GM21717 (cell line): ENCODE data around the gene LUC7L2.
"Not testable (repeated sequence)": the region's sequence is repeated elsewhere in the genome, so short reads cannot be mapped to it uniquely, and the experiment has no call there.

Experiments
- ATAC-seq: cut with Tn5 transposase; IDR thresholded peaks from one replicate; pipeline ENCODE4 v1.9.1; 2021; ENCODE audit warnings: mild to moderate bottlenecking, moderate library complexity; ENCODE audit not compliant: unreplicated experiment

The LUC7L2 gene

DNA sequence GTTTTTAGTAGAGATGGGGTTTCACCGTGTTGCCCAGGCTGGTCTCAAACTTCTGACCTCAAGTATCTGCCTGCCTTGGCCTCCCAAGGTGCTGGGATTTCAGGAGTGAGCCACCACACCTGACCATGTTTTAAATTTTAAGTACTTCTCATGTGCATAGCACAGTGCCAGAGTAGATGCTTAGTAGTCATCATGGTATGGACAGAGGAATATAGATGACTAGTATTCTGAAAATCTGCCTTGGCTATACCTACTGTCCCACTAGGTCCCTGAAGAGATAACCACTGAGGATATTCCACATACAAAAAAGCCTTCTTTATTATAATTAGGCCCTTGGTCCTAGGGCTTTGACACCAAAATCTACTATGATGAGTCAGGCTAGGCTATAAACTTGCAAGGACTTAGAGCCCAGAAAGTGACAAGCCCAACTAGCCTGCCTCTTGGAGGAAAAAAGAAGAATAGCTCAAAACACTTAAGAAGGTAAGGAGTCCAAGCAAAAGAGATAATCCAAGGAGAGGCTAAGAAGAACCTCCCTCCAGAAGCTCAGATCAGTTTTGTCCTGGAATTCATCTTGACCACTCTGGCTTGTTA, 34.0 kb downstream of the LUC7L2 start:
- no peak for ATAC-seq

DNA sequence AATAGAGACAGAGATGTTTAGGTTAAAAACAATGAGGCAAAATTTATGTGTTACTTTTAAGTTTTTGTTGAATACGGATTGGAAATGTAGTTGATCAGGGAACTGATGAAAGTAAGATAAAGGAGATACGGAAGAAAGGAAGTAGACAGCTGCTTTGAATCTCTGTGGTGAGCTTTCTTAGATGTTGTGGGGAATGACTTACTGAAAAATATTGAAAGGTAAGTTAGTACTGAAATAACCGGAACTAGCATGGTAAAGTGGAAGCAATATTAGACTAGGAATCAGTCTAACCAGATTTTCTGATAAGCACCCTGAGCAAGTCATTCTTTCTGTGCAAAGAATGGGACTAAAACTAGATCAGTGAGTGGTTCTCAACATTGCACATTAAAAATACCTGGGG, 34.8 kb downstream of the LUC7L2 start:
- ATAC-seq: no peak

DNA sequence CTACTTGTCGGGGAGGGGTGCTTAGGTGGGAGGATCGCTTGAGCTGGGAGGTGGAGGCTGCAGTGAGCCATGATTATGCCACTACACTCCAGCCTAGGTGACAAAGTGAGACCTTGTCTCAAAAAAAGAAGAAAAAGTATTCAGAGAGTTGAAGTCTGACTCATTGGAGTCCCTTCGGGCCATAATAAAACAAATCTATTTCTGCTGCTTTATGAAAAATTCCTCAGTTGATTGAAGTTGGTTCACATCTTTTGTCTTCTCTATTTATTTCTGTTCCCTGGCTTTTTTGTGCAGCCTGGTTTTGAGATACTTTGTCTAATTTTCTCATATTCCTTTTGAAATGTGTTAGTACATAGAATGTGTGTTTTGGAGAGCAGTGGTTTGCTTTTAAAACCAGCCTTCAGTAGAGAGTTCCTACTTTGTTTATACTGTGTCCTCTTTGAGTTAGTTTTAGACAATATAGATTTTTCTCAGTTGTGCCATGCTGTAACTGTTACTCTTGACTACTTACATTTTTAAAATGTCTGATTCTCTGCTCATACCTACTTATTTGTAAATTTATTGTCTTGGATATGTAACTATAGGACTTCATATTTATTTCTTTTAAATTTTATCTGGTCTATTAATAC, 36.7 kb downstream of the LUC7L2 start:
- no peak for ATAC-seq

DNA sequence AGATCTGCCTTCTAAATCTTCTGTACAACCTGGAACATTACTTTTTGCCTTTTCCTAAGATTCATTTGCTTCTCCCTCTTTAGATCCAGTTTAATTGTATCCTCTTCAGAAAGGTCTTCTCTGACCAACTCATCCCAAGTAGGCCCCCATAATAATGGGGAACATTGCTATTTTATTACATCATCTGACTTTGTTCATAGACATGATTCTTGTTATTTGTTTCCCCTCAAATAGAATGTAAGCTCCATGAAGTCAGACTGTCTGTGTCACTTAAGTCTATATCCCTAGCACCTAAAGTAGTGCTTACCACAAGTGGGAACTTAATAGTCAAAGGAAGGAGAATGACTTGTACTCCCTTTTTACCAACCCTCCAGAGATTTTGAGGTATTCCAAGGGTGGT, 37.5 kb downstream of the LUC7L2 start:
- ATAC-seq: no peak

DNA sequence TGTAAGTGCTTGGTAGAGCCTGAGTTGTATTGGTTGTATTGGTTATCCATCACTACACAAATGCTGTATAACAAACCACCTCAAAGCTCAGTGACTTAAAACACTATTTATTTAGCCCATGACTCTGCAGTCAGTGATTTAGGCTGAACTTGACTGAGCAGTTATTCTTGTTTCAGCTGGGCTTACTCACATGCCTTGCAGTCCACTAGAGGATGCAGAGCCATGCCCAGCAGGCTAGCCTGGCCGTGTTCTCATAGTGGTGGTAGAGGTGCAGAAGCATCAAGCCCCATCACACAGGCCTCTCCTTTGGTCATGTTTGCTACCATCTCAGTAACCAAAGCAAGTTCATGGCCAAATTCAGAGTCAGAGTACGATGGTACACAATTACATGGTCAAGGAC, 43.9 kb downstream of the LUC7L2 start:
- no peak for ATAC-seq

DNA sequence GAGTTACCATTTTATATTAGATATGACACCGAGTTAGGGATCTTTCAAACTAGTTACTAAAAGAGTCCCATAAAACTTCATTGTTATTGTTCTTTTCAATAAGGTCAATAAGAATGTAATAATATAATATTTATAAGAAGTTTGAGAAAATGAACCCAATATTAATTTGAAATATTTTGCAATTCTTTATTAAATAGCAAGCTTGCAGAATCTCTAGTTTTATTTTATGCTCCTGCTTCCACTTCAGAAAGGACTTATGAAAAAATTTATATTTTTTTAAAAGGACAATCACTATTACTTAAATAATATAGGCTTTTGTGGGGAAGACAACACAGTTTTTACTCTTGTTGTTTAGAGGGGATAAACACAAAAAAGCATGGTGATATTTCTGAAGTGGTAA, 47.9 kb downstream of the LUC7L2 start:
- ATAC-seq: no peak

DNA sequence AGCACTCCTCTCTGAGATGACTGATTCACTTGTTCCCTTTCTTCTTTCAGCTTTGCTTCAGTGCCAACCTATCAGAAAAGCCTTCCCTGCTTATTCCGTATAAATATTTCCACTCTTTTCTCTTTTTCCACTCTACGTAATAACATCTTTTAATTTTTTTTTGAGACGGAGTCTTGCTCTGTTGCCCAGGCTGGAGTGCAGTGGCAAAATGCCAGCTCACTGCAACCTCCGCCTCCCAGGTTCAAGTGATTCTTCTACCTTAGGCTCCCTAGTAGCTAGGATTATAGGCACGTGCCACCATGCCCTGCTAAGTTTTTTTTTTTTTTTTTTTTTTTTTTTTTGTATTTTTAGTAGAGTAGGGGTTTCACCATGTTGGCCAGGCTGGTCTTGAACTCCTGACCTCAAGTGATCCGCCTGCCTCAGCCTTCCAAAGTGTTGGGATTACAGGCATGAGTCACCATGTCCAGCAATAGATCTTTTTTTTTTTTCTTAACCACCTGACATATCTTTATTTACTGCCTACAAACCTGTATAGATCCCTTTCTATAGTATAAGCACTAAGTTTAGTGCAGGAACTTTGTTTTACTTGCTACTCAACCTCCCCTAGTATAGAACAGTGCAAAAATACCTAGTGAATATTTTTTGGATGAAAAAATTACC, 55.2 kb downstream of the LUC7L2 start:
- ATAC-seq: not testable (repeated sequence)

DNA sequence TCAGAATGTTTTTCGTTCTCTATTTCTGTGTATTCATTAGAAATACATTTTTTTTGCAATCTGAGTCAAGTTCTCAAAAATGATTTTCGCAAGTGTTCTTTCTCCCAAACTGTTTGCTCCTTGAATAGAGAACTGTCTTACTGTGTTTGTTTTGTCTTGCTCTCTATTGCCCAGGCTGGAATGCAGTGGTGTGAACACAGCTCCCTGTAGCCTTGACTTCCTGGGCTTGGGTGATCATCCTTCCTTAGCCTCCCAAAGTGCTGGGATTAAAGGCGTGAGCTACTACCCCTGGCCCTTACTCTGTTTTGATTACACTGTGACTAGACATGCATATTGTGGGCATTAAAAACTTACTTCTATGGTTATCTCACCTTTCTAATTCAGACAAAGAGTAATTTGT, 56.7 kb downstream of the LUC7L2 start:
- ATAC-seq: no peak

DNA sequence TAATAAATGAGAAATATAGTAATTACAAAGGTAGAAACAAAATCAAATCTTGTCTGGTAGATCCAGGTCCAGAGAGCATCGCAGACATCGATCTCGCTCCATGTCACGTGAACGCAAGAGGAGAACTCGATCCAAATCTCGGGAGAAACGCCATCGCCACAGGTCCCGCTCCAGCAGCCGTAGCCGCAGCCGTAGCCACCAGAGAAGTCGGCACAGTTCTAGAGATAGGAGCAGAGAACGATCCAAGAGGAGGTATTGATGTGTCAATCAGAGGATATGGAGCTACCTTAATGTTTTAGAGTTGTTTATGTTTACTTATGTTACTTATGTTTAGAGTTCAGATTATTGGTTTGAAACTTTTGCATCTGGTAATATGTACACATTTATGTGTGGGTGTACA, 57.8 kb downstream of the LUC7L2 start:
- ATAC-seq: no peak

DNA sequence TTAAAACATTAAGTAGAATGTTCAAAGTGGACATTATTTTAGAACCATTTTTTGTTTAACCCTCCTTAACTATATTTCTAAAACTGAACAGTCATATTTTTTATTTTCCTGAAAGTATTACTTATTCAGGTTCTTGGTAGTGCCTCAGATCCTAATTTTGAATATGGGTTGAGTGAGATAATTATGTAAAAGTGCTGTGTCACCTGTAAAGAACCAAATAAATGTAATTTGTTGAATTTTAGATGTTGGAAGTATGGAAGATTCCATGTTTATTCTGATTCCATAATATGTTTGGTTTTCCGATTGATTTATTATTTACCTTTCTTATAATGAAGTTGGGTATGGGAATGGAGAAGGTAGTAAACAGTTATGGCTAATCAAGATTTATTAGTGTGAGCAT, 61.4 kb downstream of the LUC7L2 start:
- ATAC-seq: no peak

DNA sequence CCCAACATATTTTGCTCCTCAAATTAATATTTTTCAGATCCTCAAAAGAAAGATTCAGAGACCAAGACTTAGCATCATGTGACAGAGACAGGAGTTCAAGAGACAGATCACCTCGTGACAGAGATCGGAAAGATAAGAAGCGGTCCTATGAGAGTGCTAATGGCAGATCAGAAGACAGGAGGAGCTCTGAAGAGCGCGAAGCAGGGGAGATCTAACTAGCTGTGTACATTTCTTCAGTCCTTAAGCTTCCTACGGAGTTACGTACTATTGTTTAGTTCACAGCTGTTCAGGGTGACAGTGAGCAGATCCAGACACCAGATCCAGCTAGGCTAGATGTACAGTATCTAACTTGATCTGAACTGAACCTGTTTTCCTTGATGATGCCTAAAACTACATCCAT, 62.4 kb downstream of the LUC7L2 start:
- ATAC-seq: no peak

DNA sequence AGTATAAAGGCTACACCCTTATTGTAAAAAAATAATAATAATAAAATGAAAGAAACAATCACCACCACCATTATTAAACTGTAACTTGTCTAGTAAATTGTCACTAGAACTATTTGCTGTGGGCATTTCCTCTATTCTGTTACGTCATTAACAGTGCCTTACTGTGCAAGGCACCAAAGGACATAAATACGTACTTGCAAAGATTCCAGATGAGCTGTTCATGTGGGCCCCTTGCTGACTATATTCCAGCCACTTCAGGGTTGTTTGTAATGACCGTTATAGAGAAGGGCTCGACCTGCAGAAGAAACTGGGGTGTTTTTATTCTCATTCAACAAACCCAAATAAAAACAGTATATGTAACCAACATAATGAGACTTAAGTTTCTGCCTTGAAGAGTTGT, 63.4 kb downstream of the LUC7L2 start:
- ATAC-seq: no peak

DNA sequence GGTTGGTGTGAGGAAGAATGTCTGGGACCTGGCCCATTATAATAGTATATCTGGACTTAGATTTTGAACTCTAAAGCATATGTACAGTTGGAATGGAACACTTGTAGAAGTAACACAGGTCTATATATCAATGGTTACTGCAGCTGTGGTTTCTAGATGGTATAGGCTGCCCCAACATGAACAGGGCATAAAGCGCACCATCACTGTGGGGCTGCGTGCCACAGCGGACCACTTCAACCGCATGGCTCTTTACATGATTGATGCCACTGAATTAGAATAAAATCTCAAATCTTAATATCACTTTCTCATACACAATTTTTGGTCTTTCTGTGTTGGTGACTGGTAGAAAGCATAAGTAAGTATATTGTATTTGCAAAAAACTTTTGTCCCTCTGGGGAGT, 64.3 kb downstream of the LUC7L2 start:
- no peak for ATAC-seq

DNA sequence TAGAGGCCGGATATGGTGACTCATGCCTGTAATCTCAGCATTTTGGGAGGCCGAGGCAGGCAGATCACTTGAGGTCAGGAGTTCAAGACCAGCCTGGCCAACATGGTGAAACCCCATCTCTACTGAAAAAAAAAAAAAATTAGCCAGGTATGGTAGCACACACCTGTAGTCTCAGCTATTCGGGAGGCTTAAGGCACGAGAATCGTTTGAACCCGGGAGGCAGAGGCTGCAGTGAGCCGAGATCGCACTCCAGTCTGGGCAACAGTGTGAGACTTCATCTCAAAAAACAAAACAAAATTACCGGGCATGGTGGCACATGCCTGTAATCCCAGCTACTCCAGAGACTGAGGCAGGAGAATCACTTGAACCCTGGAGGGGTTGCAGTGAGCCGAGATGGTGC, 66.0 kb downstream of the LUC7L2 start:
- ATAC-seq: not testable (repeated sequence)

DNA sequence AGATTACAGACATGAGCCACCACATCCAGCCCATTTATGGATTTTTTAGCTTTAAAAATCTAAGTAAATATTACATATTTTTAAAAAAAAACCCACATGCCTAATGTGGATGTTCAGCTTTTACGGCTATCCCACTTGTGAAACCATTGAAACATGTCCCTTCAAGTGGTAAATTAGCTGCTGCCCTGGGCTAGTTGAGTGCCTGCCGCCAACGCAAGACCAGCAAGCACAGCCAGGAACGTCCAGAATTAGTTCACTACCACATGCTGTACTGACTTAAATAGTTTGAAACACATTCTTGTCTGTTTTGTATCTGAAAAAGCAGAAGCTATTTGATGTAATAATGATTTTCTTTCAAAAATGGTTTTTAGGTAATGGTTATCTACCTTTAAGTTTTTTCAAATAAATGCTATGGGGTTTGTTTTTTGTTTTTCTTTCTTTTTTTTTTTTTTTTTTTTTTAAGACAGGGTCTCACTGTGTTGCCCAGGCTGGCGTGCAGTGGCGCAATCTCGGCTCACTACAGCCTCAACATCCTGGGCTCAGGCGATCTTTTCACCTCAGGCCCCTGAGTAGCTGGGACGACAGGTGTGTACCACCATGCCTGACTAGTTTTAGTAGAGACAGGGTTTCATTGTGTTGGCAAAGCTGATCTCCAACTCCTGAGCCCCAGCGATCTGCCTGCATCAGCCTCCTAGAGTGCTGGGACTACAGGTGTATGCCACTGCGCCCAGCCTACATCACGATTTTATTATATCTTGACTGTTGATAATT, 66.7 kb downstream of the LUC7L2 start:
- no peak for ATAC-seq

DNA sequence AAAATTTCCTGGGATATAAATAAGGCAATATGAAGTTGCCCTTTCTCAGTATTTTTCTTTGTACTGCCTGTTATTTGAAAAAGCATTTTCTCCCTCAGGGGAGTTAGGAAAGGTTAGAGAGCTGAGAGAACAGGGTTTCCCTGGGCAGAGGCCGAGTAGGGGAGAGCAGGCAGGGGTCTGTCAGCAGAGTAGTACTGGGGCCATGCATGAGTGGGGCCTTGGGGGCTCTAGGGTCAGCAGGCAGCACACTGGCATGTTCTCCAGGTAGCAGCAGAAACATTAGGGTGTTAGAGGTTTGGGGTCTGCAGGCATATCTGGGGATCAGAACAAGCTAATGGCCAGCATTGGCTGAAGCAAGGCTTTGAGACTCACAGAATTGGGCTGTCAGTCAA, 67.3 kb downstream of the LUC7L2 start:
- no peak for ATAC-seq

DNA sequence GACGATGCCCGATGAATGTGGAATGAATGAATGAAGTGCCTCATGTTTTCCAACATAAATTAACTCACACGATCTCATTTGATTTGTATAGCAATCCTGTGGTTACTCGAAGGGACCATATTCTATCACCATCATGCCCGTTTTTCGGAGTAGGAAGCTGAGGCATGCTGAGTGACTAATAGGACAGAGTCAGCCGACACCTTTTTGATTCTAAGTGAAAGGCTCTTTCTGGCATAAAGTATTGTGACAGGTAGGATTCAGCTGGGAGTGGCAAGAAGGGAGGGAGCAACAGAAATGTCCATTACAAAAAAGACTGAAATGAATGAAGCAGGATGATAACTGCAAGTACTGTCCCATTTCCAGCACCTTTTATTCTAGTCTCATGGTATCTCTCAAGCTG, 68.1 kb downstream of the LUC7L2 start:
- ATAC-seq: no peak

DNA sequence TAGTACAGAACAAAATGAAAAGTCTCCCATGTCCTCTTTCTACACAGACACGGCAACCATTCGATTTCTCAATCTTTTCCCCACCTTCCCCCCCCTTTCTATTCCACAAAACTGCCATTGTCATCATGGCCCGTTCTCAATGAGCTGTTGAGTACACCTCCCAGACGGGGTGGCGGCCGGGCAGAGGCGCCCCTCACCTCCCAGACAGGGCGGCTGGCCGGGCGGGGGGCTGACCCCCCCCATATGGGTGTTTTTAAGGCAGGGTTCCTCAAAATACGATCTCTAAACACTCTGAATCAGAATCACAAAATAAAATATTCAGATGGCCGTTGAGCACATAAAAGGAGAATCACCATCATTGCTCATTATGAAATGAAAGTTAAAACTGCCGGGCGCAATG, 70.0 kb downstream of the LUC7L2 start:
- ATAC-seq: not testable (repeated sequence)

DNA sequence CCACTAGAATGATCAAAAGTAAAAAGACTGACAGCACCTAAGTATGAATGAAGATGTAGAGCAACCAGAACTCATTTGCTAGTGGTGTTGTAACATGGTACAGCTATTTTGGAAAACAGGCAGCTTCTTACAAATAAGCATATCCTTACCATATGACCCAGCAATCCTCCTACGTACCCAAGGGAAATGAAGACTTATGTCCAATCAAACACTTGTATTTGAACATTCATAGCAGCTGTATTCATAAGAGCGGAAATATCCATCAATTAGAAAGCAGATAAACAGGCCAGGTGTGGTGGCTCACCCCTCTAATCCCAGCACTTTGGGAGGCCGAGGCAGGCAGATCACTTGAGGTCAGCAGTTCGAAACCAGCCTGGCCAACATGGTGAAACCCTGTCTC, 70.7 kb downstream of the LUC7L2 start:
- no peak for ATAC-seq

DNA sequence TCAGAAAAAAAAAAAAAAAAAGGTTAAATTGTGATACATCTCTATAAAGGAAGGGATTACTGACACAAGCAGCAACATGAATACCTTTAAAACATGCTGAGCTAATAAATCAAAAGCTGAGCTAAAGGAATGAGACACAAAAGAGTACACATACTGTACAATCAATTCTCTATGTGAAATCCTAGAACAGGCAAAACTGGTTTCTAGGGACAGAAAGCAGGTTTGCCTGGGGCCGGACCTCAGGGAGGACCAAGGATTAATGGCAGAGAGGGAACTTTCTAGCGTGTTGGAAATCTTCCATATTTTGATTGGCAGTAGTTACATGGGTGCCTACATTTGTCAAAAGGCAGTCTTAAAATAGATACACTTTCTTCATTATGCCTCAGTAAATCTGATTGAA, 71.3 kb downstream of the LUC7L2 start:
- no peak for ATAC-seq

DNA sequence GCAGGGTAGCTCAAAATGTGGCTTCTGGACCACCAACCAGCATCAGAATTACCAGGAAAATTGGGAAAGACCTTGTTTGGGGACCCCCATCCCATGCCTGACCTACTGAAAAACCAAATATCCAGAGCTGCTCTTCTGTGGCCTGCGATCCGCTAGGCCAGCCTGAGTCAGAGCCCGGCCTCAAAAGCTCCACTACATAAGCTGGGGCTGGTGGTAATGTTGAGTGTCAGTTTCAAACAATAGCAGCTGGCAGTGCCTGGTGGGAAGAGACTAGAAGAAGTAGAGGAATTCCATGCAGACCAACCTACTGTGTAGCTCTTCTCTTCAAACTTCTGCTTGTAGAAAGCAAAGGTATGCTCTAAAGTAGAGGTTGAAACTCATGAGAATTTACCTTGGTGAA, 71.8 kb downstream of the LUC7L2 start:
- no peak for ATAC-seq

DNA sequence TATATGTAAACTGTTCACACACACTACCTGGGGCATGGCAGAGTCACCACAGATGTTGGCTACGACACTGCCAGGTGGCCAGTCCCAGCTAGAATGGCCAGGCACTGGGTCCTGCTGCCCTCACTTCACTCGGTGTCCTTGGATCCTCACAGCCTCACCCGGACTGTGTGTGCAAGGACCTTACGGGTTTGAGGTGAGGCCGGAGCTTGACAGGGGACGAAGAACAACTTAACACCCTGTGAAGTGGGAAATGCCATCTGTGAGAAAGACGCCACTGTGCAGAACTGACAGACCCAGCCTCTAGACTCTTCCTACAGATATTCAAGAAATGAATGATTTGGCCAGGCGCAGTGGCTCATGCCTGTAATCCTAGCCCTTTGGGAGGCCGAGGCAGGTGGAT, 77.1 kb downstream of the LUC7L2 start:
- ATAC-seq: no peak
